GM12878 (cell line): Measurements from ENCODE around the gene FANCF. TPM values are rescaled to one million over a fixed set of nuclear protein-coding genes. Genes with fewer than 3 reads are reported as not detected.

Experiments used
- ATAC-seq: fragments of 200-7000 bp; cut with Tn5 transposase; 3 replicates; pipeline ENCODE4 v1.9.1; 2020; ENCODE audit warnings: mild to moderate bottlenecking, moderate library complexity
- BruUV-seq: library from RNA; stranded (reverse); fragments of 400-500 nt; replicated peaks from 2 replicates; lab custom pipeline; 2021; lab: Mats Ljungman, UMichigan
- CTCF ChIA-PET: fragments of 300-600 bp; sonication (Branson Sonifier 250); formaldehyde crosslinking; extraction: SDS; loops from one replicate; lab custom pipeline; 2021; ENCODE audit warnings: inconsistent platforms; lab: Yijun Ruan, JAX
- POLR2A ChIA-PET: fragments of 350-600 bp; formaldehyde crosslinking; extraction: SDS; loops from one replicate; lab custom pipeline; 2021; ENCODE audit warnings: inconsistent platforms; lab: Charles Lee
- RAD21 ChIA-PET: fragments of 300-600 bp; sonication (Branson Sonifier 250); formaldehyde crosslinking; loops from one replicate; lab custom pipeline; 2023; ENCODE audit warnings: antibody characterized with exemption; ENCODE audit not compliant: unreplicated experiment; lab: Charles Lee
- SMC1A ChIA-PET: fragments of 300-600 bp; sonication (Branson Sonifier 250); formaldehyde crosslinking; loops from one replicate; lab custom pipeline; 2023; ENCODE audit not compliant: unreplicated experiment, uncharacterized antibody; lab: Charles Lee
- DNase-seq: peaks from one replicate; pipeline ENCODE4 v3.0.0-alpha.2; 2011; ENCODE audit warnings: low read depth, low spot score
- FAIRE-seq: peaks from 3 replicates; lab custom pipeline; 2011; peaks lifted over from hg19 to GRCh38; lab: Jason Lieb, UNC
- H2AFZ ChIP-seq: 2 replicates; pipeline ENCODE4 v1.6.0; 2011; ENCODE audit warnings: low read depth, low read length, control low read depth; ENCODE audit not compliant: control insufficient read depth
- H3K27ac ChIP-seq: 2 replicates; pipeline ENCODE4 v1.5.1; 2011; ENCODE audit warnings: control low read depth; ENCODE audit not compliant: control insufficient read depth, insufficient read depth
- H3K27me3 ChIP-seq, 2 experiments: replicated peaks in 1 of 2; 2 replicates each; pipeline versions ENCODE4 v1.6.0 to v1.6.1; 2011; ENCODE audit warnings: low read length in 1 of 2; ENCODE audit not compliant: control insufficient read depth in 2 of 2, insufficient read depth in 2 of 2
- H3K36me3 ChIP-seq, 2 experiments: 2 replicates each; pipeline ENCODE4 v1.5.1; 2011; ENCODE audit warnings: low read length in 1 of 2; ENCODE audit not compliant: control insufficient read depth in 2 of 2, insufficient read depth in 2 of 2
- H3K4me1 ChIP-seq: 2 replicates; pipeline ENCODE4 v1.6.1; 2011; ENCODE audit warnings: mild to moderate bottlenecking, low read length, moderate library complexity, mixed read lengths; ENCODE audit not compliant: control insufficient read depth, insufficient read depth
- H3K4me2 ChIP-seq: 2 replicates; pipeline ENCODE4 v1.6.0; 2011; ENCODE audit warnings: control low read depth; ENCODE audit not compliant: control insufficient read depth, insufficient read depth
- H3K4me3 ChIP-seq: fragments of 200-600 bp; sonication (generic); 2 replicates; pipeline ENCODE4 v1.5.1; 2016
- H3K79me2 ChIP-seq: 2 replicates; pipeline ENCODE4 v1.6.0; 2011; ENCODE audit warnings: low read length; ENCODE audit not compliant: control insufficient read depth, insufficient read depth
- H3K9ac ChIP-seq: 2 replicates; pipeline ENCODE4 v1.8.0; 2011; ENCODE audit warnings: low read length, control low read depth, mixed read lengths; ENCODE audit not compliant: control insufficient read depth, insufficient read depth
- H3K9me3 ChIP-seq: replicated peaks from 3 replicates; pipeline ENCODE4 v1.5.1; 2011; ENCODE audit warnings: mild to moderate bottlenecking, low read length; ENCODE audit not compliant: control insufficient read depth, insufficient read depth
- H4K20me1 ChIP-seq: 2 replicates; pipeline ENCODE4 v1.6.0; 2011; ENCODE audit not compliant: control insufficient read depth, insufficient read depth
- BCL11A ChIP-seq: IDR thresholded peaks from 2 replicates; pipeline ENCODE4 v1.6.1; 2011; ENCODE audit warnings: low read depth, low read length
- FOXM1 ChIP-seq: IDR thresholded peaks from 2 replicates; pipeline ENCODE4 v1.6.1; 2012; ENCODE audit warnings: low read depth, mild to moderate bottlenecking, inconsistent platforms, low read length, moderate library complexity
- MYB ChIP-seq: fragments of 150-350 bp; IDR thresholded peaks from 2 replicates; pipeline ENCODE4 v1.6.1; 2014; ENCODE audit warnings: mild to moderate bottlenecking, low read depth, low read length, borderline replicate concordance
- NBN ChIP-seq: fragments of 450-650 bp; IDR thresholded peaks from 2 replicates; pipeline ENCODE4 v1.6.1; 2016
- NFXL1 ChIP-seq: fragments of 450-650 bp; IDR thresholded peaks from 2 replicates; pipeline ENCODE4 v1.6.1; 2017; ENCODE audit warnings: antibody characterized with exemption, mild to moderate bottlenecking, borderline replicate concordance
- NR2C1 ChIP-seq: fragments of 450-650 bp; IDR thresholded peaks from 2 replicates; pipeline ENCODE4 v1.6.1; 2017; ENCODE audit warnings: antibody characterized with exemption, mild to moderate bottlenecking, moderate library complexity
- RBBP5 ChIP-seq: fragments of 200-600 bp; sonication (generic); conservative IDR thresholded peaks from 2 replicates; pipeline ENCODE4 v1.6.1; 2016
- TCF12 ChIP-seq: IDR thresholded peaks from 2 replicates; pipeline ENCODE4 v1.6.1; 2011; ENCODE audit warnings: low read depth, mild to moderate bottlenecking, low read length
- WGBS: methylation state at CpG from one replicate; pipeline ENCODE4 v1.1.6; 2016; ENCODE audit warnings: low lambda C conversion rate; ENCODE audit not compliant: insufficient replicate concordance, insufficient coverage; ENCODE audit errors: missing lambda C conversion rate; 5-methylcytosine and 5-hydroxymethylcytosine counted together
- in situ Hi-C: fragments of 300-500 bp; cut with MboI; formaldehyde crosslinking; loops from 9 replicates; pipeline ENCODE4 v1.14.3; 2018; ENCODE audit warnings: mixed read lengths
- intact Hi-C: fragments of 100-400 bp; cut with micrococcal nuclease; formaldehyde crosslinking; loops from one replicate; pipeline ENCODE4 v1.14.2; 2022; ENCODE audit not compliant: unreplicated experiment
- polyA plus RNA-seq, 11 experiments: library from polyadenylated mRNA; depleted of rRNA in 4 of 11; unstranded in 6 of 11; stranded (reverse) in 5 of 11; fragments of >200 nt; fragmentation: Nextera tagmentation in 4 of 11; fragmentation: Illumina TruSeq in 1 of 11; extraction: Ambion mirVana in 4 of 11; extraction: Trizol in 1 of 11; gene quantifications; 1 replicate in 1 of 11; 2 replicates in 10 of 11; pipeline versions ENCODE4 v1.2.1 to v1.2.3, GENCODE V29; 2011 to 2016; ENCODE audit warnings: inconsistent platforms in 2 of 11, missing spikeins in 2 of 11, low read depth in 1 of 11
- total RNA-seq, 4 experiments: library from RNA; depleted of rRNA in 3 of 4; stranded (reverse); fragments of >200 nt in 3 of 4; fragmentation: Illumina TruSeq in 1 of 4; extraction: Trizol in 1 of 4; gene quantifications; 2 replicates each; pipeline versions ENCODE4 v1.2.1 to v1.2.3, GENCODE V29; 2013 to 2021
- TF ChIP-seq, protein P1 (sequence below): IDR thresholded peaks from 2 replicates; pipeline ENCODE4 v1.6.1; 2012; ENCODE audit warnings: low read length, inconsistent platforms

FANCF gene
- total and polyA plus RNA-seq, 10 of the 15 experiments (the other 5 are each of a cell fraction or from before 2014, with no cell fraction given), result 1.6 to 19.9 (median 12.2) TPM

GRCh38 chr11:22624742-22625447 lies 728 bp downstream of the FANCF start (continued):
- TF ChIP-seq, protein P1, sequence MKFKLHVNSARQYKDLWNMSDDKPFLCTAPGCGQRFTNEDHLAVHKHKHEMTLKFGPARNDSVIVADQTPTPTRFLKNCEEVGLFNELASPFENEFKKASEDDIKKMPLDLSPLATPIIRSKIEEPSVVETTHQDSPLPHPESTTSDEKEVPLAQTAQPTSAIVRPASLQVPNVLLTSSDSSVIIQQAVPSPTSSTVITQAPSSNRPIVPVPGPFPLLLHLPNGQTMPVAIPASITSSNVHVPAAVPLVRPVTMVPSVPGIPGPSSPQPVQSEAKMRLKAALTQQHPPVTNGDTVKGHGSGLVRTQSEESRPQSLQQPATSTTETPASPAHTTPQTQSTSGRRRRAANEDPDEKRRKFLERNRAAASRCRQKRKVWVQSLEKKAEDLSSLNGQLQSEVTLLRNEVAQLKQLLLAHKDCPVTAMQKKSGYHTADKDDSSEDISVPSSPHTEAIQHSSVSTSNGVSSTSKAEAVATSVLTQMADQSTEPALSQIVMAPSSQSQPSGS, result no peak

DNA sequence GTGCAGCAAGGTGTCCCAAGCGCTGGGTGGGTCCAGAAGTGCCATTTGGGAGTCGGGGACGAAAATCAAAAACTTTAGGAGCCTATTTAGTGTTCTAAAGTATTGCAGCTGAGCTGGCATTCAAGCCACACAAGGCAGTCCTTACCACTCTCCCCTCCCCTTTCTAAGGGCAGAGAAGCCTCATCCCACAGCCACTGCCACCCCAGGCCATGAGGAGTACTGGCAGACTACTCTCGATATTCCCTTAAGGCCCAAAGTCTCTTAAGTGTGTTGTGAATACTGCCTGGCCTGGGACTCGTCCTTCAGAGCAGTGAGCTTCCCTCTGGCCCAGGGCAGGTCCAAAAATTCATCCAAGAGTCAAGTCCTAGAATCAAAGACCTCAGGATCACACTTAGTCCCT lies 7.8 kb downstream of the FANCF start:
- Histone ChIP-seq H2AFZ (no peak overlapping the region), H3K4me1 (no peaks in the 10 kb centered on the region), H3K27me3 (no peaks in the 10 kb centered on the region), H4K20me1 (no peaks in the 10 kb centered on the region)
- DNase-seq, result no peak
- TF ChIP-seq NBN (no peak), NR2C1 (no peak), BCL11A (no peak), MYB (no peak), TCF12 (no peak), NFXL1 (no peak), FOXM1 (no peak), RBBP5 (no peak)
- TF ChIP-seq, all 136 proteins: peak for 0
- Histone ChIP-seq H3K4me3 (no peak overlapping the region), H3K4me2 (no peak overlapping the region), H3K79me2 (no peaks in the 10 kb centered on the region; the same call in none of the 2 replicates), H3K36me3 (no peaks in the 10 kb centered on the region; a peak in 1 of 4 replicates), H3K9me3 (peaks cover 2% of the 10 kb centered on the region), H3K27ac (no peak overlapping the region), H3K9ac (no peak overlapping the region)
- in situ Hi-C loops (no loop called here), intact Hi-C loops (no loop called here)
- ChIA-PET RAD21 (no interaction called here), POLR2A (no interaction called here), CTCF (no interaction called here), SMC1A (interaction anchor here (0.9 kb wide), 1 partner anchor 113 kb away, joined by 3 read pairs; no protein-coding TSS in a partner anchor)
- FAIRE-seq, result no peak
- 70% methylated on average over 5 of the region's 5 CpGs for WGBS
- no TSS peak for BruUV-seq
- no peak for ATAC-seq
